ENCODE results near the gene XRCC1.

The XRCC1 gene

DNA sequence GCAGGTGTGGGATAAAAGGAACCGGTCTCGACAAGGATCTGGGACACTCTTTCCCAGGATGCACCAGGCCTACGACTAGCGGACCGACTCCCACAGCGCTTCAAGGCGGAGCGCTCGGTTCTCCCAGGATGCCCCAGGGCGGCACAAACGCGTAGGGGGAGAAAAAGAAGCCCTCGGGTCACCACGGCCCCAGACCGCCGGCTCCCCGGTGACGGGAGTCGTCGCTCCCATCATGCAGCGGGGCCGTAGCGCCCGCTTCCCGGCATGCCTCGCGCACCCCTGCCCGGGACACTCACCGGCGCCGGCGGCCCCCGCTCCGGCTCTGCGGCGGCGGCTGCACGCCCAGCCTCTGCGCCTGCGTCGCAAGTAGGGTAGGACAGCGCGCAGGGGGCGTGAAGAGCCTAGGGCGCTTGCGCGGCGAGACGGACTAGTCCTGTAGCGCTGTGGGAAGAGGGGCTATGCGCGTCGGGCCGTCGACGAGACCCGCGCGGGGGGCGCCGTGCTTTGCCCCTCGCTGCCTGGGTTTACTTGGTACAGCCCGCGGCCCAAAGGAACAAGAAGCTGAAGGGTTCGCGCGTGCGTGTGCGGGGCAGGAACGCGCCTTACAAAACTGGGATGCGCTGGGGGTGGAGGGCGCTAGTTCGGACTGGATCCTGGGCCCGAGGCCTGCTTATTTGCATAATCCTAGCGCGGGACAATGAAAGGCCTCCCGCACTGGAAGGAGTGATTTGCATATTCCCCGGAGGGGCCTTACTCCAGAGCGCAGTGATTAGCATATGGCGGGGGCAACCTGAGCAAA lies 44.1 kb upstream of the XRCC1 start, which contains the start of gene ZNF428 (continued):
- peak; percentile 31 for TF ChIP-seq PRDM4 (tag by site-specific recombination; IDR thresholded peaks at IDR 0.05)
- peak; percentile 95; the same call in 1 of the 2 replicates for TF ChIP-seq ZNF560 (tag by site-specific recombination; IDR thresholded peaks at IDR 0.05; ENCODE audit: borderline replicate concordance)
- no peak for TF ChIP-seq ZNF174 (tag by site-specific recombination; IDR thresholded peaks at IDR 0.05)
- TF ChIP-seq ZNF571 (tag by site-specific recombination; IDR thresholded peaks at IDR 0.05) = no peak
- TF ChIP-seq BCL11A (tag by site-specific recombination; IDR thresholded peaks at IDR 0.05; ENCODE audit: low read depth) = no peak
- TF ChIP-seq ZNF114 (tag by site-specific recombination; IDR thresholded peaks at IDR 0.05) = no peak
- peak; percentile 48; the same call in 1 of the 2 replicates for TF ChIP-seq ZNF558 (tag by site-specific recombination; IDR thresholded peaks at IDR 0.05)
- no peak for TF ChIP-seq ZNF280D (tag by site-specific recombination; IDR thresholded peaks at IDR 0.05)
- no peak for TF ChIP-seq ZNF654 (tag by site-specific recombination; IDR thresholded peaks at IDR 0.05; ENCODE audit: low read depth)
- TF ChIP-seq ZNF350 (tag by site-specific recombination; IDR thresholded peaks at IDR 0.05) = no peak
- no peak for TF ChIP-seq ZNF701 (tag by site-specific recombination; IDR thresholded peaks at IDR 0.05)
- TF ChIP-seq ZNF169 (tag by site-specific recombination; IDR thresholded peaks at IDR 0.05) = no peak; the same call in 1 of the 2 replicates
- TF ChIP-seq ZNF501 (tag by site-specific recombination; IDR thresholded peaks at IDR 0.05) = peak; percentile 75; the same call in 1 of the 2 replicates
- no peak for TF ChIP-seq ZNF626 (tag by site-specific recombination; IDR thresholded peaks at IDR 0.05)
- TF ChIP-seq ZNF677 (tag by site-specific recombination; IDR thresholded peaks at IDR 0.05) = 0 out of 2 replicates have a peak, but pooled peaks have one; percentile 30
- TF ChIP-seq ZFP69B (tag by site-specific recombination; IDR thresholded peaks at IDR 0.05) = peak; percentile 46
- TF ChIP-seq ZBTB7A (tag by site-specific recombination; IDR thresholded peaks at IDR 0.05; ENCODE audit: low read depth) = peak; percentile 89; the same call in 1 of the 2 replicates
- TF ChIP-seq ZNF302 (tag by site-specific recombination; IDR thresholded peaks at IDR 0.05; ENCODE audit: low read depth) = no peak
- peak; percentile 41; the same call in 1 of the 2 replicates for TF ChIP-seq MZF1 (tag by site-specific recombination; IDR thresholded peaks at IDR 0.05; ENCODE audit: borderline replicate concordance)
- TF ChIP-seq TCF7L2 (IDR thresholded peaks at IDR 0.05; ENCODE audit: borderline replicate concordance, low read depth, low read length) = no peak; the same call in 1 of the 2 replicates
- no peak for TF ChIP-seq ZFP37 (tag by site-specific recombination; IDR thresholded peaks at IDR 0.05)
- TF ChIP-seq HOXA7 (CRISPR knock-in tag; IDR thresholded peaks at IDR 0.05; ENCODE audit: borderline replicate concordance) = no peak; the same call in 1 of the 2 replicates
- TF ChIP-seq ZNF10 (tag by site-specific recombination; IDR thresholded peaks at IDR 0.05) = peak; percentile 81
- no peak; the same call in 1 of the 2 replicates for TF ChIP-seq ZNF76 (tag by site-specific recombination; IDR thresholded peaks at IDR 0.05; ENCODE audit: borderline replicate concordance, low read depth)
- TF ChIP-seq, protein P1, sequence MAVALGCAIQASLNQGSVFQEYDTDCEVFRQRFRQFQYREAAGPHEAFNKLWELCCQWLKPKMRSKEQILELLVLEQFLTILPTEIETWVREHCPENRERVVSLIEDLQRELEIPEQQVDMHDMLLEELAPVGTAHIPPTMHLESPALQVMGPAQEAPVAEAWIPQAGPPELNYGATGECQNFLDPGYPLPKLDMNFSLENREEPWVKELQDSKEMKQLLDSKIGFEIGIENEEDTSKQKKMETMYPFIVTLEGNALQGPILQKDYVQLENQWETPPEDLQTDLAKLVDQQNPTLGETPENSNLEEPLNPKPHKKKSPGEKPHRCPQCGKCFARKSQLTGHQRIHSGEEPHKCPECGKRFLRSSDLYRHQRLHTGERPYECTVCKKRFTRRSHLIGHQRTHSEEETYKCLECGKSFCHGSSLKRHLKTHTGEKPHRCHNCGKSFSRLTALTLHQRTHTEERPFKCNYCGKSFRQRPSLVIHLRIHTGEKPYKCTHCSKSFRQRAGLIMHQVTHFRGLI (tag by site-specific recombination; IDR thresholded peaks at IDR 0.05) = no peak; the same call in 1 of the 2 replicates
- no peak for TF ChIP-seq ZNF211 (tag by site-specific recombination; IDR thresholded peaks at IDR 0.05; ENCODE audit: low read depth)
- peak; percentile 90 for TF ChIP-seq ZNF600 (tag by site-specific recombination; IDR thresholded peaks at IDR 0.05)
- no peak for TF ChIP-seq SALL2 (tag by site-specific recombination; IDR thresholded peaks at IDR 0.05; ENCODE audit: borderline replicate concordance)
- TF ChIP-seq ZNF639 (tag by site-specific recombination; IDR thresholded peaks at IDR 0.05) = peak; percentile 70; the same call in 1 of the 2 replicates
- no peak for TF ChIP-seq ZNF530 (tag by site-specific recombination; IDR thresholded peaks at IDR 0.05; ENCODE audit: low read depth)
- peak; percentile 48; the same call in 1 of the 2 replicates for TF ChIP-seq SP2 (tag by site-specific recombination; IDR thresholded peaks at IDR 0.05)
- peak; percentile 81 for TF ChIP-seq ZFHX2 (tag by site-specific recombination; conservative IDR thresholded peaks at IDR 0.05)

Data from HEK293 (cell line).